H1 (cell line): ENCODE data around the gene TRAPPC2L. TPM values are rescaled to one million over a fixed set of nuclear protein-coding genes. Genes with fewer than 3 reads are reported as not detected.

Source experiments
- CTCF ChIA-PET: fragments of 300-600 bp; sonication (Branson Sonifier 250); formaldehyde crosslinking; loops from one replicate; lab custom pipeline; 2021; ENCODE audit not compliant: partially characterized antibody; lab: Charles Lee
- POLR2A ChIA-PET: fragments of 300-600 bp; sonication (Branson Sonifier 250); formaldehyde crosslinking; loops from one replicate; lab custom pipeline; 2021; ENCODE audit warnings: inconsistent platforms; ENCODE audit not compliant: partially characterized antibody; lab: Charles Lee
- DNase-seq, 2 experiments: peaks; one replicate each; pipeline versions ENCODE4 v3.0.0 to v3.0.0-alpha.2; 2010 to 2022; ENCODE audit warnings: low spot score in 2 of 2, low read depth in 1 of 2, mixed read lengths in 1 of 2
- FAIRE-seq: peaks from 2 replicates; lab custom pipeline; 2011; peaks lifted over from hg19 to GRCh38; lab: Jason Lieb, UNC
- H2AFZ ChIP-seq: 2 replicates; pipeline ENCODE4 v1.8.1; 2012; ENCODE audit warnings: low read length, inconsistent platforms
- H2AK5ac ChIP-seq: 2 replicates; pipeline ENCODE4 v1.6.1; 2013; ENCODE audit warnings: low read depth, low read length
- H2BK120ac ChIP-seq: replicated peaks from 2 replicates; pipeline ENCODE3; 2013; ENCODE audit warnings: low read depth, low read length, inconsistent platforms
- H2BK12ac ChIP-seq: 2 replicates; pipeline ENCODE4 v1.6.1; 2013; ENCODE audit warnings: low read depth, low read length
- H2BK15ac ChIP-seq: 2 replicates; pipeline ENCODE4 v1.6.1; 2013; ENCODE audit warnings: low read length
- H2BK20ac ChIP-seq: 2 replicates; pipeline ENCODE4 v1.6.1; 2013; ENCODE audit warnings: low read length
- H2BK5ac ChIP-seq: 2 replicates; pipeline ENCODE4 v1.6.1; 2013; ENCODE audit warnings: low read depth, low read length
- H3K14ac ChIP-seq: 2 replicates; pipeline ENCODE4 v1.6.1; 2013; ENCODE audit warnings: inconsistent platforms; ENCODE audit not compliant: insufficient read length
- H3K18ac ChIP-seq: 2 replicates; pipeline ENCODE4 v1.6.1; 2013; ENCODE audit warnings: low read length; ENCODE audit errors: extremely low read depth
- H3K23ac ChIP-seq: 2 replicates; pipeline ENCODE4 v1.6.1; 2013; ENCODE audit warnings: inconsistent platforms; ENCODE audit not compliant: insufficient read length
- H3K23me2 ChIP-seq: 2 replicates; pipeline ENCODE4 v1.6.1; 2013; ENCODE audit warnings: low read depth, low read length
- H3K27ac ChIP-seq: 2 replicates; pipeline ENCODE4 v1.6.1; 2011; ENCODE audit warnings: low read depth, low read length, inconsistent platforms
- H3K27me3 ChIP-seq, 4 experiments: replicated peaks in 1 of 4; 1 replicate in 1 of 4; 2 replicates in 3 of 4; pipeline versions ENCODE4 v1.6.1 to v1.8.1; 2011 to 2013; ENCODE audit warnings: low read length in 3 of 4, mild to moderate bottlenecking in 3 of 4, inconsistent platforms in 2 of 4, mixed read lengths in 2 of 4, moderate library complexity in 1 of 4; ENCODE audit not compliant: control insufficient read depth in 3 of 4, insufficient read depth in 3 of 4; ENCODE audit errors: extremely low read depth in 1 of 4
- H3K36me3 ChIP-seq, 4 experiments: 2 replicates each; pipeline versions ENCODE4 v1.6.1 to v1.8.1; 2011 to 2013; ENCODE audit warnings: mild to moderate bottlenecking in 4 of 4, low read length in 3 of 4, moderate library complexity in 2 of 4, control low read depth in 1 of 4, inconsistent platforms in 1 of 4; ENCODE audit not compliant: insufficient read depth in 4 of 4, control insufficient read depth in 2 of 4
- H3K4ac ChIP-seq: replicated peaks from 2 replicates; pipeline ENCODE3; 2013; ENCODE audit warnings: low read length, low read depth, mixed read lengths, inconsistent platforms; ENCODE audit not compliant: insufficient read length
- H3K4me1 ChIP-seq, 4 experiments: replicated peaks in 1 of 4; 1 replicate in 1 of 4; 2 replicates in 3 of 4; pipeline versions ENCODE4 v1.6.1 to v1.8.1; 2011 to 2013; ENCODE audit warnings: low read length in 3 of 4, inconsistent platforms in 2 of 4, mixed read lengths in 1 of 4; ENCODE audit not compliant: insufficient read depth in 4 of 4, control insufficient read depth in 3 of 4
- H3K4me2 ChIP-seq, 2 experiments: 2 replicates each; pipeline versions ENCODE4 v1.6.1 to v1.8.1; 2011 to 2013; ENCODE audit warnings: low read depth in 2 of 2, low read length in 2 of 2, control low read depth in 1 of 2, inconsistent platforms in 1 of 2, mild to moderate bottlenecking in 1 of 2; ENCODE audit not compliant: insufficient read depth in 1 of 2
- H3K4me3 ChIP-seq, 4 experiments: fragments of 200-600, 300-600 bp in 1 of 4; sonication (generic), shearing (Covaris generic), sonication (Bioruptor Twin) in 1 of 4; 2 replicates each; pipeline versions ENCODE4 v1.5.1 to v1.8.1; 2011 to 2016; ENCODE audit warnings: low read length in 4 of 4, low read depth in 3 of 4, control low read depth in 2 of 4, inconsistent platforms in 2 of 4, mild to moderate bottlenecking in 2 of 4, mixed read lengths in 1 of 4, moderate library complexity in 1 of 4; ENCODE audit not compliant: insufficient read depth in 2 of 4; ENCODE audit errors: extremely low read depth in 1 of 4
- H3K56ac ChIP-seq: replicated peaks from 2 replicates; pipeline ENCODE3; 2013; ENCODE audit warnings: low read depth, mild to moderate bottlenecking, mixed read lengths, low read length, inconsistent platforms; ENCODE audit not compliant: insufficient read length
- H3K79me1 ChIP-seq: 2 replicates; pipeline ENCODE4 v1.6.1; 2013; ENCODE audit warnings: low read depth, low read length, control low read depth
- H3K79me2 ChIP-seq, 2 experiments: 2 replicates each; pipeline versions ENCODE4 v1.6.1 to v1.8.1; 2012 to 2013; ENCODE audit warnings: low read length in 2 of 2, mild to moderate bottlenecking in 2 of 2, inconsistent platforms in 1 of 2; ENCODE audit not compliant: insufficient read depth in 2 of 2, control insufficient read depth in 1 of 2
- H3K9ac ChIP-seq, 4 experiments: replicated peaks in 1 of 4; 1 replicate in 1 of 4; 2 replicates in 3 of 4; pipeline versions ENCODE4 v1.6.1 to v1.8.1; 2011 to 2013; ENCODE audit warnings: low read depth in 3 of 4, low read length in 3 of 4, control low read depth in 2 of 4, mild to moderate bottlenecking in 2 of 4, moderate library complexity in 2 of 4, inconsistent platforms in 1 of 4; ENCODE audit errors: extremely low read depth in 1 of 4
- H3K9me3 ChIP-seq, 2 experiments: 2 replicates each; pipeline versions ENCODE4 v1.6.1 to v1.8.1; 2012 to 2013; ENCODE audit warnings: mild to moderate bottlenecking in 2 of 2, moderate library complexity in 2 of 2, control low read depth in 1 of 2, inconsistent platforms in 1 of 2, low read depth in 1 of 2, low read length in 1 of 2, mixed read lengths in 1 of 2; ENCODE audit not compliant: insufficient read depth in 2 of 2
- H4K20me1 ChIP-seq, 2 experiments: replicated peaks in 1 of 2; 2 replicates each; pipeline versions ENCODE3 to v1.8.1; 2011 to 2013; ENCODE audit warnings: inconsistent platforms in 2 of 2, low read length in 2 of 2, mild to moderate bottlenecking in 1 of 2; ENCODE audit not compliant: insufficient read depth in 2 of 2, control insufficient read depth in 1 of 2
- H4K5ac ChIP-seq: 2 replicates; pipeline ENCODE4 v1.6.1; 2013; ENCODE audit warnings: low read length, low read depth, mixed read lengths, inconsistent platforms; ENCODE audit not compliant: insufficient read length
- H4K8ac ChIP-seq: 2 replicates; pipeline ENCODE4 v1.8.0; 2013; ENCODE audit warnings: mild to moderate bottlenecking, moderate library complexity, low read length, inconsistent platforms; ENCODE audit not compliant: insufficient read depth; ENCODE audit errors: extremely low read depth
- H4K91ac ChIP-seq: replicated peaks from 2 replicates; pipeline ENCODE3; 2013; ENCODE audit warnings: low read length, mixed read lengths, inconsistent platforms; ENCODE audit not compliant: insufficient read length
- CBX8 ChIP-seq: fragments of 300-800, 300-1000 bp; sonication (generic); IDR thresholded peaks from 2 replicates; pipeline ENCODE4 v1.7.1; 2016; ENCODE audit warnings: low read depth, low read length, borderline replicate concordance
- EZH2 ChIP-seq: fragments of 200-600 bp; sonication (generic); IDR thresholded peaks from 2 replicates; pipeline ENCODE4 v1.7.1; 2012; ENCODE audit warnings: low read depth, mild to moderate bottlenecking, moderate library complexity, low read length, inconsistent platforms; ENCODE audit not compliant: severe bottlenecking
- JUN ChIP-seq: IDR thresholded peaks from 2 replicates; pipeline ENCODE4 v1.6.1; 2011; ENCODE audit warnings: low read depth, mild to moderate bottlenecking, improper control_type of control experiment, low read length
- JUND ChIP-seq: IDR thresholded peaks from 2 replicates; pipeline ENCODE4 v1.6.1; 2011; ENCODE audit warnings: mild to moderate bottlenecking, improper control_type of control experiment, low read length
- KDM4A ChIP-seq: IDR thresholded peaks from one replicate; pipeline ENCODE4 v1.7.1; 2012; ENCODE audit warnings: low read depth, mild to moderate bottlenecking, moderate library complexity, low read length, inconsistent platforms; ENCODE audit not compliant: severe bottlenecking
- NRF1 ChIP-seq: IDR thresholded peaks from 2 replicates; pipeline ENCODE4 v1.6.1; 2011; ENCODE audit warnings: mild to moderate bottlenecking, low read depth, low read length, improper control_type of control experiment
- RAD21 ChIP-seq, 2 experiments: IDR thresholded peaks in 1 of 2; conservative IDR thresholded peaks in 1 of 2; 2 replicates each; pipeline ENCODE4 v1.6.1; 2011; ENCODE audit warnings: low read depth in 2 of 2, low read length in 2 of 2, improper control_type of control experiment in 1 of 2, inconsistent platforms in 1 of 2, mild to moderate bottlenecking in 1 of 2, moderate library complexity in 1 of 2
- SIRT6 ChIP-seq: IDR thresholded peaks from one replicate; pipeline ENCODE4 v1.7.1; 2012; ENCODE audit warnings: low read length, inconsistent platforms
- SP4 ChIP-seq: IDR thresholded peaks from 2 replicates; pipeline ENCODE4 v1.6.1; 2012; ENCODE audit warnings: low read length, inconsistent platforms
- SRF ChIP-seq: IDR thresholded peaks from 2 replicates; pipeline ENCODE4 v1.6.1; 2011; ENCODE audit warnings: mild to moderate bottlenecking, low read depth, low read length, moderate library complexity
- TAF7 ChIP-seq: optimal IDR thresholded peaks from 2 replicates; pipeline ENCODE3; 2011; ENCODE audit warnings: low read depth, mild to moderate bottlenecking, inconsistent platforms, low read length, moderate library complexity, borderline replicate concordance
- TEAD4 ChIP-seq: IDR thresholded peaks from 2 replicates; pipeline ENCODE4 v1.6.1; 2012; ENCODE audit warnings: low read depth, low read length, inconsistent platforms, mixed read lengths
- ZNF274 ChIP-seq: IDR thresholded peaks from 2 replicates; pipeline ENCODE4 v1.7.0; 2012; ENCODE audit warnings: low read length, borderline replicate concordance; ENCODE audit errors: extremely low read depth
- WGBS, 2 experiments: shearing (Covaris generic) in 1 of 2; methylation state at CpG; one replicate each; pipeline versions ENCODE4 v1.1.6 to v1.1.7; 2013 to 2015; ENCODE audit warnings: low lambda C conversion rate in 2 of 2, mixed read lengths in 2 of 2, inconsistent platforms in 1 of 2, low coverage in 1 of 2, missing lambda C conversion rate in 1 of 2; ENCODE audit not compliant: insufficient replicate concordance in 2 of 2, insufficient coverage in 1 of 2, insufficient read length in 1 of 2; ENCODE audit errors: extremely low coverage in 1 of 2, missing lambda C conversion rate in 1 of 2; 5-methylcytosine and 5-hydroxymethylcytosine counted together
- polyA plus RNA-seq, 7 experiments: library from polyadenylated mRNA; depleted of rRNA in 3 of 7; stranded (reverse) in 5 of 7; unstranded in 2 of 7; fragments of >200 nt in 5 of 7; fragments of 200-250 nt in 2 of 7; gene quantifications; 1 replicate in 5 of 7; 2 replicates in 1 of 7; 4 replicates in 1 of 7; pipeline versions ENCODE4 v1.2.1 to v1.2.3, GENCODE V29; 2011 to 2013; ENCODE audit warnings: missing spikeins in 2 of 7, mixed read lengths in 2 of 7
- total RNA-seq: library from RNA; stranded (reverse); fragmentation: NEBNext Ultra II Directional; extraction: Animal tissue kit (Norgen Biotek cat#: 25700); gene quantifications from 2 replicates; pipeline ENCODE4 v1.2.1, GENCODE V29; 2021

TRAPPC2L gene
- total and polyA plus RNA-seq, 2 of the 8 experiments (the other 6 are each of a cell fraction or from before 2014, with no cell fraction given) = 98.7 to 133 TPM

GRCh38 chr16:88843256-88843655 lies 13.7 kb upstream of the TRAPPC2L start:
- H3K27ac ChIP-seq = no peak overlapping the region
- no peak for FAIRE-seq
- H3K23ac ChIP-seq = no peak overlapping the region
- H2AK5ac ChIP-seq = no peak overlapping the region
- H2BK15ac ChIP-seq = no peak overlapping the region
- H2BK20ac ChIP-seq = no peak overlapping the region
- peaks cover 0 to 2% of the 10 kb centered on the region in 2 experiments for H4K20me1 ChIP-seq
- TF ChIP-seq TEAD4 (no peak), SRF (no peak), JUND (no peak), NRF1 (no peak), CBX8 (no peak), JUN (no peak), SIRT6 (no peak), SP4 (no peak), EZH2 (no peak), KDM4A (no peak), TAF7 (no peak), RAD21 (IDR thresholded peaks at IDR 0.05 in 1 of 2, conservative IDR thresholded peaks at IDR 0.05 in 1 of 2; ENCODE audit: low read depth in 2 of 2, low read length in 2 of 2) (no peak), ZNF274 (no peak)
- TF ChIP-seq, all 59 proteins: peak for 0
- POLR2A ChIA-PET = interaction anchor here (1.3 kb wide), 1 partner anchor 84 kb away, joined by 3 read pairs; no protein-coding TSS in a partner anchor
- H3K36me3 ChIP-seq = peaks cover 0 to 5% (median 0%) of the 10 kb centered on the region in 4 experiments; a peak in 2 of 8 replicates
- H3K79me1 ChIP-seq = no peaks in the 10 kb centered on the region
- no peak for DNase-seq
- no peak overlapping the region for H3K4me2 ChIP-seq
- no peak overlapping the region for H3K14ac ChIP-seq
- no peak overlapping the region for H2BK120ac ChIP-seq
- H3K9ac ChIP-seq = no peak overlapping the region; a peak in 2 of 7 replicates
- H3K9me3 ChIP-seq = no peaks in the 10 kb centered on the region
- H3K56ac ChIP-seq = no peak overlapping the region
- H3K18ac ChIP-seq = no peak overlapping the region
- H2BK12ac ChIP-seq = no peak overlapping the region
- H3K23me2 ChIP-seq = no peaks in the 10 kb centered on the region
- no peak overlapping the region for H4K5ac ChIP-seq
- no peak overlapping the region for H2AFZ ChIP-seq
- CTCF ChIA-PET = interaction anchor here (0.6 to 1.2 kb wide), 5 partner anchors 8 to 259 kb away, joined by 3 read pairs; no protein-coding TSS in a partner anchor
- H4K8ac ChIP-seq = no peak overlapping the region
- WGBS, 2 experiments = 93% methylated on average over 20 of the region's 20 CpGs; no CpG with 5 or more reads in 1 of the 2 experiments
- H2BK5ac ChIP-seq = no peak overlapping the region
- H4K91ac ChIP-seq = no peak overlapping the region
- no peak overlapping the region for H3K4me3 ChIP-seq
- H3K79me2 ChIP-seq = no peaks in the 10 kb centered on the region
- no peaks in the 10 kb centered on the region for H3K27me3 ChIP-seq
- H3K4me1 ChIP-seq = no peaks in the 10 kb centered on the region
- no peak overlapping the region for H3K4ac ChIP-seq
